Panc1 (cell line): ENCODE measurements around the gene CD6. TPM values are rescaled to one million over a fixed set of nuclear protein-coding genes. Genes with fewer than 3 reads are reported as not detected.

Source experiments
- ATAC-seq: fragments of 200-7000 bp; cut with Tn5 transposase; 2 replicates; pipeline ENCODE4 v1.9.1; 2020; ENCODE audit warnings: mild to moderate bottlenecking, moderate library complexity
- BruUV-seq: library from RNA; stranded (reverse); fragments of 400-500 nt; replicated peaks from 2 replicates; lab custom pipeline; 2021; lab: Mats Ljungman, UMichigan
- CTCF ChIA-PET: fragments of 300-600 bp; sonication (Branson Sonifier 250); formaldehyde crosslinking; loops from one replicate; lab custom pipeline; 2022; ENCODE audit warnings: antibody characterized with exemption; lab: Charles Lee
- POLR2A ChIA-PET: fragments of 300-600 bp; sonication (Branson Sonifier 250); formaldehyde crosslinking; loops from one replicate; lab custom pipeline; 2022; ENCODE audit warnings: antibody characterized with exemption; lab: Charles Lee
- DNase-seq: peaks from one replicate; pipeline ENCODE4 v3.0.0-alpha.2; 2010; ENCODE audit warnings: low read depth, low spot score
- H3K27ac ChIP-seq: 2 replicates; pipeline ENCODE4 v1.5.1; 2011; ENCODE audit warnings: mild to moderate bottlenecking, low read length, inconsistent platforms
- H3K27me3 ChIP-seq: fragments of 200-500 bp; sonication (Bioruptor generic); 2 replicates; pipeline ENCODE4 v1.6.0; 2014; ENCODE audit warnings: low read length, inconsistent platforms; ENCODE audit not compliant: control insufficient read depth, insufficient read depth
- H3K36me3 ChIP-seq: fragments of 200-500 bp; sonication (Bioruptor generic); 2 replicates; pipeline ENCODE4 v1.5.1; 2014; ENCODE audit warnings: inconsistent platforms, mild to moderate bottlenecking, low read length, moderate library complexity; ENCODE audit not compliant: control insufficient read depth, insufficient read depth
- H3K4me1 ChIP-seq: 2 replicates; pipeline ENCODE4 v1.5.1; 2011; ENCODE audit warnings: inconsistent platforms, mild to moderate bottlenecking, low read length, moderate library complexity; ENCODE audit not compliant: control insufficient read depth, insufficient read depth
- H3K4me3 ChIP-seq, 2 experiments: 2 replicates each; pipeline ENCODE4 v1.5.1; 2011 to 2012; ENCODE audit warnings: low read depth in 2 of 2, low read length in 2 of 2, mild to moderate bottlenecking in 2 of 2, inconsistent platforms in 1 of 2, moderate library complexity in 1 of 2
- H3K9me3 ChIP-seq: fragments of 200-500 bp; sonication (Bioruptor generic); 2 replicates; pipeline ENCODE4 v1.5.1; 2014; ENCODE audit warnings: low read depth, mild to moderate bottlenecking, inconsistent platforms, low read length, moderate library complexity; ENCODE audit not compliant: control insufficient read depth, insufficient read depth
- CTCF ChIP-seq: fragments of 450-650 bp; IDR thresholded peaks from 2 replicates; pipeline ENCODE4 v1.5.1; 2017; ENCODE audit warnings: mild to moderate bottlenecking
- POLR2AphosphoS5 ChIP-seq: IDR thresholded peaks from 2 replicates; pipeline ENCODE4 v1.6.1; 2012; ENCODE audit warnings: mild to moderate bottlenecking, low read depth, low read length, moderate library complexity
- REST ChIP-seq, 2 experiments: IDR thresholded peaks; 2 replicates each; pipeline ENCODE4 v1.6.1; 2011 to 2012; ENCODE audit warnings: low read depth in 2 of 2, control low read depth in 1 of 2, low read length in 1 of 2, mild to moderate bottlenecking in 1 of 2, moderate library complexity in 1 of 2; ENCODE audit not compliant: insufficient read depth in 1 of 2
- SIN3A ChIP-seq: IDR thresholded peaks from 2 replicates; pipeline ENCODE4 v1.6.1; 2012; ENCODE audit warnings: low read depth, mild to moderate bottlenecking, low read length, moderate library complexity, borderline replicate concordance; ENCODE audit not compliant: insufficient read depth
- TCF7L2 ChIP-seq: IDR thresholded peaks from 2 replicates; pipeline ENCODE4 v1.6.1; 2011; ENCODE audit warnings: mild to moderate bottlenecking, low read depth, low read length, inconsistent platforms
- in situ Hi-C: cut with HindIII; loops from 2 replicates; pipeline ENCODE4 v1.10.0; 2016; ENCODE audit warnings: low sequenced_read_pairs, low pct_unique_long_range_greater_than_20kb
- intact Hi-C: fragments of 100-400 bp; cut with micrococcal nuclease; formaldehyde crosslinking; loops from one replicate; pipeline ENCODE4 v1.10.0; 2022; ENCODE audit not compliant: unreplicated experiment
- total RNA-seq: library from RNA; stranded (reverse); gene quantifications from one replicate; pipeline ENCODE4 v1.2.1, GENCODE V29; 2021; ENCODE audit not compliant: unreplicated experiment

The CD6 gene
- total RNA-seq, 1 experiment from 2014 or later: 1.1 TPM

- H3K27ac ChIP-seq: no peak overlapping the region
- ChIA-PET POLR2A (no interaction called here), CTCF (interaction anchor here (0.6 to 0.7 kb wide), 2 partner anchors 12 to 34 kb away, joined by 3 read pairs; no protein-coding TSS in a partner anchor)
- ATAC-seq (no peak), DNase-seq (no peak)
- intact Hi-C loops (no loop called here), in situ Hi-C loops (no loop called here)
- H3K9me3 ChIP-seq: no peaks in the 10 kb centered on the region
- no peaks in the 10 kb centered on the region for H3K27me3 ChIP-seq
- H3K36me3 ChIP-seq: no peaks in the 10 kb centered on the region
- no peaks in the 10 kb centered on the region for H3K4me1 ChIP-seq
- no TSS peak for BruUV-seq
- TF ChIP-seq CTCF (no peak), POLR2AphosphoS5 (no peak), REST (IDR thresholded peaks at IDR 0.05; ENCODE audit: insufficient read depth in 1 of 2, low read depth in 2 of 2, low read length in 1 of 2) (no peak), SIN3A (no peak), TCF7L2 (no peak)
- H3K4me3 ChIP-seq: no peak overlapping the region
These were observed 28.4 kb upstream of the CD6 start for GRCh38 chr11:60942970-60943565.

- in situ Hi-C loops (no loop called here), intact Hi-C loops (no loop called here)
- ATAC-seq (no peak), DNase-seq (no peak)
- Histone ChIP-seq H3K27me3 (no peaks in the 10 kb centered on the region), H3K4me1 (no peaks in the 10 kb centered on the region), H3K36me3 (no peaks in the 10 kb centered on the region), H3K9me3 (no peaks in the 10 kb centered on the region), H3K27ac (no peak overlapping the region), H3K4me3 (no peak overlapping the region)
- TF ChIP-seq TCF7L2 (no peak), POLR2AphosphoS5 (no peak), SIN3A (no peak)
- ChIA-PET CTCF (interaction anchor here (0.7 kb wide), 1 partner anchor 107 kb away, joined by 4 read pairs; no protein-coding TSS in a partner anchor), POLR2A (no interaction called here)
- no TSS peak for BruUV-seq
These were observed 26.8 kb upstream of the CD6 start for GRCh38 chr11:60944490-60945294.

GRCh38 chr11:60945295-60945667, 26.2 kb upstream of the CD6 start:
- H3K9me3 ChIP-seq: no peaks in the 10 kb centered on the region
- intact Hi-C loops (no loop called here), in situ Hi-C loops (no loop called here)
- H3K4me1 ChIP-seq: no peaks in the 10 kb centered on the region
- no peak overlapping the region for H3K27ac ChIP-seq
- ChIA-PET CTCF (interaction anchor here (0.7 kb wide), 1 partner anchor 106 kb away, joined by 4 read pairs; no protein-coding TSS in a partner anchor), POLR2A (no interaction called here)
- H3K36me3 ChIP-seq: no peaks in the 10 kb centered on the region
- TF ChIP-seq CTCF (no peak), POLR2AphosphoS5 (no peak), SIN3A (no peak), TCF7L2 (no peak)
- ATAC-seq (no peak), DNase-seq (no peak)
- no peak overlapping the region for H3K4me3 ChIP-seq
- H3K27me3 ChIP-seq: no peaks in the 10 kb centered on the region
- BruUV-seq: no TSS peak
